A549 (cell line): ENCODE data around the gene RAB21. TPM values are rescaled to one million over a fixed set of nuclear protein-coding genes. Genes with fewer than 3 reads are reported as not detected.

Source experiments
- ATAC-seq, 2 experiments: fragments of 200-7000 bp in 1 of 2; fragments of >200 bp in 1 of 2; cut with Nextera tagmentation in 1 of 2; cut with Tn5 transposase in 1 of 2; 3 replicates each; pipeline versions ENCODE4 v1.8.0 to v1.9.1; 2018 to 2020; ENCODE audit warnings: mild to moderate bottlenecking in 1 of 2, moderate library complexity in 1 of 2
- CTCF ChIA-PET: fragments of 300-600 bp; sonication (Branson Sonifier 250); formaldehyde crosslinking; extraction: SDS; loops from one replicate; lab custom pipeline; 2021; ENCODE audit warnings: antibody characterized with exemption, inconsistent platforms; lab: Yijun Ruan, JAX
- POLR2A ChIA-PET: fragments of 350-600 bp; formaldehyde crosslinking; extraction: SDS; loops from one replicate; lab custom pipeline; 2021; ENCODE audit warnings: antibody characterized with exemption, inconsistent platforms; lab: Yijun Ruan, JAX
- DNase-seq, 2 experiments: peaks; one replicate each; pipeline versions ENCODE4 v3.0.0 to v3.0.0-alpha.2; 2011 to 2016; ENCODE audit warnings: low read depth in 1 of 2, low spot score in 1 of 2
- FAIRE-seq: peaks from 2 replicates; lab custom pipeline; 2011; peaks lifted over from hg19 to GRCh38; lab: Jason Lieb, UNC
- H3K27ac ChIP-seq, 2 experiments: fragments of >200 bp; sonication (Bioruptor Twin); formaldehyde crosslinking; 3 replicates each; pipeline ENCODE4 v1.5.1; 2016 to 2017
- H3K4me1 ChIP-seq: fragments of >200 bp; sonication (Bioruptor Twin); formaldehyde crosslinking; 3 replicates; pipeline ENCODE4 v1.6.1; 2016
- H3K4me2 ChIP-seq: fragments of >200 bp; sonication (Bioruptor Twin); formaldehyde crosslinking; 3 replicates; pipeline ENCODE4 v1.6.1; 2016
- H3K4me3 ChIP-seq: fragments of >200 bp; sonication (Bioruptor Twin); formaldehyde crosslinking; 3 replicates; pipeline ENCODE4 v1.5.1; 2016
- H3K9me3 ChIP-seq: fragments of >200 bp; sonication (Bioruptor Twin); formaldehyde crosslinking; 3 replicates; pipeline ENCODE4 v1.6.1; 2016
- ATOH8 ChIP-seq: fragments of 250-450 bp; sonication (Bioruptor Pico); IDR thresholded peaks from 2 replicates; pipeline ENCODE4 v1.5.0; 2020; ENCODE audit warnings: low read depth, mild to moderate bottlenecking, moderate library complexity
- BCL3 ChIP-seq: fragments of >200 bp; sonication (Bioruptor Twin); formaldehyde crosslinking; IDR thresholded peaks from 3 replicates; pipeline ENCODE4 v1.6.1; 2016
- BHLHE40 ChIP-seq: IDR thresholded peaks from 2 replicates; pipeline ENCODE4 v1.6.1; 2012; ENCODE audit warnings: low read depth, low read length, inconsistent platforms
- CBX2 ChIP-seq: fragments of 200-600 bp; sonication (generic); IDR thresholded peaks from 2 replicates; pipeline ENCODE4 v1.6.1; 2016; ENCODE audit warnings: low read depth, mild to moderate bottlenecking, borderline replicate concordance
- CTCF ChIP-seq: fragments of >200 bp; sonication (Bioruptor Twin); formaldehyde crosslinking; IDR thresholded peaks from 3 replicates; pipeline ENCODE4 v1.5.1; 2016
- E2F6 ChIP-seq: IDR thresholded peaks from 2 replicates; pipeline ENCODE4 v1.6.1; 2012; ENCODE audit warnings: low read depth, borderline replicate concordance
- EHF ChIP-seq: fragments of 250-450 bp; sonication (Bioruptor Pico); IDR thresholded peaks from 2 replicates; pipeline ENCODE4 v1.5.0; 2020; ENCODE audit warnings: mild to moderate bottlenecking
- ELK1 ChIP-seq: fragments of 150-350 bp; IDR thresholded peaks from 2 replicates; pipeline ENCODE4 v1.6.1; 2014; ENCODE audit warnings: low read depth, mild to moderate bottlenecking, low read length
- ESRRA ChIP-seq: fragments of 150-350 bp; IDR thresholded peaks from 2 replicates; pipeline ENCODE4 v1.6.1; 2014; ENCODE audit warnings: mild to moderate bottlenecking, low read length, borderline replicate concordance
- FOSB ChIP-seq: fragments of 250-450 bp; sonication (Bioruptor Pico); IDR thresholded peaks from 2 replicates; pipeline ENCODE4 v1.5.0; 2020; ENCODE audit warnings: mild to moderate bottlenecking, moderate library complexity
- FOXS1 ChIP-seq: fragments of 250-450 bp; sonication (Bioruptor Pico); IDR thresholded peaks from 2 replicates; pipeline ENCODE4 v1.5.0; 2020; ENCODE audit warnings: mild to moderate bottlenecking, moderate library complexity
- HDAC2 ChIP-seq: fragments of 200-600 bp; sonication (generic); IDR thresholded peaks from 2 replicates; pipeline ENCODE4 v1.6.1; 2016
- HES2 ChIP-seq: fragments of >200 bp; sonication (Bioruptor Twin); formaldehyde crosslinking; IDR thresholded peaks from 2 replicates; pipeline ENCODE4 v1.6.1; 2016
- HOXA7 ChIP-seq: fragments of 250-450 bp; sonication (Bioruptor Pico); IDR thresholded peaks from 2 replicates; pipeline ENCODE4 v1.5.0; 2020; ENCODE audit warnings: mild to moderate bottlenecking, moderate library complexity
- HOXB13 ChIP-seq: fragments of 250-450 bp; sonication (Bioruptor Pico); IDR thresholded peaks from 2 replicates; pipeline ENCODE4 v1.5.0; 2020; ENCODE audit warnings: low read depth, mild to moderate bottlenecking, moderate library complexity
- KDM1A ChIP-seq: fragments of 200-600 bp; sonication (generic); IDR thresholded peaks from 2 replicates; pipeline ENCODE4 v1.6.1; 2016; ENCODE audit warnings: low read depth, mild to moderate bottlenecking
- MAFK ChIP-seq: fragments of 450-650 bp; IDR thresholded peaks from 2 replicates; pipeline ENCODE4 v1.6.1; 2014; ENCODE audit not compliant: partially characterized antibody
- MAX ChIP-seq: IDR thresholded peaks from 2 replicates; pipeline ENCODE4 v1.6.1; 2012
- RAD21 ChIP-seq, 2 experiments: fragments of >200 bp in 1 of 2; sonication (Bioruptor Twin) in 1 of 2; formaldehyde crosslinking in 1 of 2; IDR thresholded peaks in 1 of 2; conservative IDR thresholded peaks in 1 of 2; 2 replicates in 1 of 2; 3 replicates in 1 of 2; pipeline ENCODE4 v1.6.1; 2012 to 2018; ENCODE audit warnings: inconsistent platforms in 1 of 2
- RARB ChIP-seq: fragments of 250-450 bp; sonication (Bioruptor Pico); IDR thresholded peaks from 2 replicates; pipeline ENCODE4 v1.8.0; 2021; ENCODE audit warnings: mild to moderate bottlenecking, moderate library complexity
- RFX5 ChIP-seq: fragments of 450-650 bp; IDR thresholded peaks from 2 replicates; pipeline ENCODE4 v1.7.1; 2014; ENCODE audit warnings: antibody characterized with exemption, mild to moderate bottlenecking, moderate library complexity
- TP53 ChIP-seq: fragments of 250-450 bp; sonication (Bioruptor Pico); IDR thresholded peaks from 2 replicates; pipeline ENCODE4 v1.5.0; 2021; ENCODE audit warnings: mild to moderate bottlenecking, moderate library complexity
- ZC3H11A ChIP-seq: fragments of 450-650 bp; IDR thresholded peaks from 2 replicates; pipeline ENCODE4 v1.6.1; 2014; ENCODE audit warnings: antibody characterized with exemption, mild to moderate bottlenecking
- ZFP36 ChIP-seq: fragments of 450-650 bp; IDR thresholded peaks from 2 replicates; pipeline ENCODE4 v1.6.1; 2014; ENCODE audit warnings: borderline replicate concordance; ENCODE audit not compliant: partially characterized antibody
- ZSCAN20 ChIP-seq: fragments of 250-450 bp; sonication (Bioruptor Pico); IDR thresholded peaks from 2 replicates; pipeline ENCODE4 v1.8.0; 2022; ENCODE audit warnings: mild to moderate bottlenecking, moderate library complexity
- WGBS: methylation state at CpG from one replicate; pipeline ENCODE4 v1.1.6; 2017; ENCODE audit errors: missing lambda C conversion rate; 5-methylcytosine and 5-hydroxymethylcytosine counted together
- polyA plus RNA-seq, 4 experiments: library from polyadenylated mRNA; depleted of rRNA in 3 of 4; stranded (reverse); fragments of >200 nt; fragmentation: RNase III in 1 of 4; extraction: RNeasy Plus Mini Kit Qiagen cat#74134 plus additional on column Dnase treatment in 1 of 4; gene quantifications; 2 replicates in 3 of 4; 3 replicates in 1 of 4; pipeline ENCODE4 v1.2.3, GENCODE V29; 2011 to 2017

Gene RAB21
- polyA plus RNA-seq, 2 of the 4 experiments (the other 2 are of a cell fraction): 33.1 to 33.3 TPM

GRCh38 chr12:71791473-71792150 is 36.9 kb downstream of the RAB21 start:
- no peak for ATAC-seq
- POLR2A ChIA-PET: no interaction called here
- 75% methylated on average over 4 of the region's 4 CpGs for WGBS

GRCh38 chr12:71792599-71792998 is 37.9 kb downstream of the RAB21 start:
- Histone ChIP-seq H3K4me1 (no peaks in the 10 kb centered on the region), H3K4me2 (no peak overlapping the region), H3K4me3 (no peak overlapping the region), H3K9me3 (no peaks in the 10 kb centered on the region), H3K27ac (no peak overlapping the region)
- ChIA-PET POLR2A (no interaction called here), CTCF (interaction anchor here (1.2 to 2.7 kb wide), 3 partner anchors 13 to 46 kb away, joined by 3 to 21 read pairs (median 3); partner anchors contain the start of gene TBC1D15)
- WGBS: 90% methylated on average over 1 of the region's 1 CpG
- TF ChIP-seq ZC3H11A (no peak), CBX2 (no peak), ATOH8 (CRISPR knock-in tag) (no peak), HDAC2 (no peak), CTCF (no peak), MAX (no peak), MAFK (no peak), E2F6 (no peak), EHF (CRISPR knock-in tag) (no peak), ZFP36 (no peak), ESRRA (no peak), HES2 (no peak), BCL3 (no peak), RARB (CRISPR knock-in tag) (no peak)
- no peak for DNase-seq
- ATAC-seq: no peak; a peak in 1 of 6 replicates
- no peak for FAIRE-seq

More at GRCh38 chr12:71791473-71792150, 36.9 kb downstream of the RAB21 start:
- TF ChIP-seq TP53 (CRISPR knock-in tag) (no peak), BHLHE40 (no peak), RARB (CRISPR knock-in tag) (no peak), ZC3H11A (no peak), HOXA7 (CRISPR knock-in tag) (no peak), RFX5 (no peak), HES2 (no peak), ZSCAN20 (CRISPR knock-in tag) (no peak), KDM1A (no peak), RAD21 (conservative IDR thresholded peaks at IDR 0.05 in 1 of 2, IDR thresholded peaks at IDR 0.05 in 1 of 2) (no peak), ELK1 (no peak), HOXB13 (CRISPR knock-in tag) (no peak), FOSB (no peak), FOXS1 (no peak), BCL3 (no peak), MAX (no peak)
- H3K4me1 ChIP-seq: no peaks in the 10 kb centered on the region
- H3K4me3 ChIP-seq: no peak overlapping the region
- H3K9me3 ChIP-seq: no peaks in the 10 kb centered on the region
- H3K4me2 ChIP-seq: no peak overlapping the region
- H3K27ac ChIP-seq: no peak overlapping the region
- CTCF ChIA-PET: interaction anchor here (1.2 to 2.7 kb wide), 3 partner anchors 12 to 47 kb away, joined by 3 to 21 read pairs (median 3); partner anchors contain the start of gene TBC1D15
- FAIRE-seq: no peak
- no peak for DNase-seq
